Neural progenitor cell (in vitro differentiated cells): ENCODE data around the gene TMSB10.

Source experiments
- EZH2 ChIP-seq: fragments of 200-600 bp; sonication (generic); IDR thresholded peaks from 2 replicates; pipeline ENCODE4 v1.6.1; 2017; ENCODE audit warnings: antibody characterized with exemption, mild to moderate bottlenecking, moderate library complexity
- EZH2phosphoT487 ChIP-seq: fragments of 200-600 bp; sonication (generic); IDR thresholded peaks from 2 replicates; pipeline ENCODE4 v1.6.1; 2017; ENCODE audit warnings: antibody characterized with exemption
- TF ChIP-seq, protein P1 (sequence below): fragments of 200-600 bp; sonication (generic); IDR thresholded peaks from 2 replicates; pipeline ENCODE4 v1.5.1; 2017; ENCODE audit warnings: antibody characterized with exemption, mild to moderate bottlenecking

- TF ChIP-seq EZH2phosphoT487 (no peak), EZH2 (no peak)
- TF ChIP-seq, protein P1, sequence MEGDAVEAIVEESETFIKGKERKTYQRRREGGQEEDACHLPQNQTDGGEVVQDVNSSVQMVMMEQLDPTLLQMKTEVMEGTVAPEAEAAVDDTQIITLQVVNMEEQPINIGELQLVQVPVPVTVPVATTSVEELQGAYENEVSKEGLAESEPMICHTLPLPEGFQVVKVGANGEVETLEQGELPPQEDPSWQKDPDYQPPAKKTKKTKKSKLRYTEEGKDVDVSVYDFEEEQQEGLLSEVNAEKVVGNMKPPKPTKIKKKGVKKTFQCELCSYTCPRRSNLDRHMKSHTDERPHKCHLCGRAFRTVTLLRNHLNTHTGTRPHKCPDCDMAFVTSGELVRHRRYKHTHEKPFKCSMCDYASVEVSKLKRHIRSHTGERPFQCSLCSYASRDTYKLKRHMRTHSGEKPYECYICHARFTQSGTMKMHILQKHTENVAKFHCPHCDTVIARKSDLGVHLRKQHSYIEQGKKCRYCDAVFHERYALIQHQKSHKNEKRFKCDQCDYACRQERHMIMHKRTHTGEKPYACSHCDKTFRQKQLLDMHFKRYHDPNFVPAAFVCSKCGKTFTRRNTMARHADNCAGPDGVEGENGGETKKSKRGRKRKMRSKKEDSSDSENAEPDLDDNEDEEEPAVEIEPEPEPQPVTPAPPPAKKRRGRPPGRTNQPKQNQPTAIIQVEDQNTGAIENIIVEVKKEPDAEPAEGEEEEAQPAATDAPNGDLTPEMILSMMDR = no peak
These were observed 25.9 kb downstream of the TMSB10 start for GRCh38 chr2:84931384-84931821.
